ENCODE data around the gene AKR1C8.

DNA sequence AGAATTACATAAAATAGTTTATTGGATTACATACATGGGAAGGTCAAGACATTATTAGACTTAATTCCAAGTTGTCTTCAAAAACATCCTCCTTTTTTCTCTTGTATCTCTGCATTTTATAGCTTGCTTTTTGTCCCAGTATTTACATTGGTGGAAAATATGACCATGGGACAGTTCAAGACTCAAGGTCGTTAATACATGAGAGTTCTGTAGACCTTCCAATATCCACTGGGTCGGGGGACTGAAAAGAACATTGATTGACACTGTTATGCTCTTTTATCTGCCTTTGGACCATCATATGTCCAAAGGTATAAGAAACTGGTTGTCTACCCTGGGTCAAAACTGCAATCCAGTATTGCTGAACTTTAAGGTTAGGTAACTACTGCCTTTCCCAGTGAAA, 48.4 kb upstream of the AKR1C8 start:
- TF ChIP-seq, protein P1, sequence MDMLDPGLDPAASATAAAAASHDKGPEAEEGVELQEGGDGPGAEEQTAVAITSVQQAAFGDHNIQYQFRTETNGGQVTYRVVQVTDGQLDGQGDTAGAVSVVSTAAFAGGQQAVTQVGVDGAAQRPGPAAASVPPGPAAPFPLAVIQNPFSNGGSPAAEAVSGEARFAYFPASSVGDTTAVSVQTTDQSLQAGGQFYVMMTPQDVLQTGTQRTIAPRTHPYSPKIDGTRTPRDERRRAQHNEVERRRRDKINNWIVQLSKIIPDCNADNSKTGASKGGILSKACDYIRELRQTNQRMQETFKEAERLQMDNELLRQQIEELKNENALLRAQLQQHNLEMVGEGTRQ (IDR thresholded peaks at IDR 0.05; ENCODE audit: low read depth, low read length) = no peak
- TF ChIP-seq, protein P1 (CRISPR knock-in tag; IDR thresholded peaks at IDR 0.05; ENCODE audit: borderline replicate concordance) = no peak
- TF ChIP-seq HCFC1 (IDR thresholded peaks at IDR 0.05; ENCODE audit: low read depth, low read length) (no peak), NR3C1 (CRISPR knock-in tag; IDR thresholded peaks at IDR 0.05) (no peak), EZH2 (conservative IDR thresholded peaks at IDR 0.05; ENCODE audit: low read depth, low read length) (no peak), ZNF331 (CRISPR knock-in tag; IDR thresholded peaks at IDR 0.05) (no peak)
- TF ChIP-seq, protein P2, sequence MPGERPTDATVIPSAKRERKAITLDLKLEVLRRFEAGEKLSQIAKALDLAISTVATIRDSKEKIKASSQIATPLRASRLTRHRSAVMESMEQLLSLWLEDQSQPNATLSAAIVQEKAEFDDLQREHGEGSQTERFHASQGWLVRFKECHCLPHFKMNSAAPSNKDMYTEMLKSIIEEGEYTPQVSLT (CRISPR knock-in tag; IDR thresholded peaks at IDR 0.05; ENCODE audit: borderline replicate concordance, low read depth) = no peak

Measured in HepG2 (cell line).